Coronary artery (tissue), 2 donors: ENCODE data around the gene SNRNP40.
A peak's percentile ranks its signal among the peaks of the same experiment; 100 is the strongest.

Experiments
- DNase-seq: peaks from one replicate; pipeline ENCODE4 v3.0.0-alpha.2; 2017; ENCODE audit warnings: low spot score
- H3K27ac ChIP-seq, 2 donors: fragments of 200-600 bp; sonication (generic); one replicate each; pipeline ENCODE4 v1.5.1; 2016 to 2019
- H3K4me3 ChIP-seq: fragments of 200-600 bp; sonication (generic); 2 replicates; pipeline ENCODE4 v1.5.1; 2016; ENCODE audit warnings: mild to moderate bottlenecking, moderate library complexity
- TF ChIP-seq, protein P1 (sequence below): fragments of 200-600 bp; sonication (generic); IDR thresholded peaks from one replicate; pipeline ENCODE4 v1.5.1; 2019; ENCODE audit warnings: antibody characterized with exemption

The SNRNP40 gene

DNA sequence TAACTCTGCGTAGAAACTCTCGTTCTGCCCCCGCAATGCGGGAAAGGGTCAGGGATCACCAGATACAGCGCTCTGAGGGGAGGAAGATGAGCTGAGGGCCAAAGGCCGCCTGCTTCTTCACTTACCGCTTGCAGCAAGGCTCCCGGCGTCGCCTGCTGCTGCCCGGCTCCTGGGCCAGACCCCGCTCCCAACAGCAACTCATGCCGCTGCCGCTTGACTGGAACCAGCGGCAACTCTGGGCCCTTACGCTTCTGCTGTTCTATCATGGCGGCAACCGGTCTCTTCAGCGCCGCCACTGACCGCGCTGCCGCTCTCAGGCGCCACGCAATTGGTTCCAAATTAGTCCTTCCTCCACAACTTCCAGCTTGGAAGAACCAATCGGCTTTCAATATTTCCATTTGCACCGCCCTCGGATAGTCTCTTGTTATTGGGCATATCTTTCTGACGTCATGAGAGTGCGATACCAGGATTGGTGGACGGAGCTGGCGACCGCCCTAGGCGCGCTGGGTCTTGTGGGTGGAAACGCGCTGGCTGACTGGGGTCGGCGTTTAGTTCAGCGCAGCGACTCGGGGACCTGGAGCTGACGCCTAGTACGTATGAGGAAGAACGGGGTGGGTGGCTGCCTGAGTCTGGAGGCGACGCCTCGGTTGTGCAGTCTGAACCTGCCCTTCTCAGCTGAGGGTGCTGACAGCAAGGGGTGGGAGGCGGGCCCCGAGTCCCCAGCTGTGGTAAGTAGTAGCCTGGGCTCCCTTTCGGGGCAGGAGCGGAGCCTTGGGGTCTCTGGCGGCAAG lies at the start of gene SNRNP40, which contains the start of gene ZCCHC17:
Gene SNRNP40 (minus strand): TSS at position 303 of the 791 bp plus-strand sequence. CDS start 37 bp downstream, at position 266.
Gene ZCCHC17 (plus strand): TSS at position 547 of the 791 bp plus-strand sequence. CDS start 13,067 bp downstream, outside the sequence.
- peak; percentile 97 for DNase-seq
- TF ChIP-seq, protein P1, sequence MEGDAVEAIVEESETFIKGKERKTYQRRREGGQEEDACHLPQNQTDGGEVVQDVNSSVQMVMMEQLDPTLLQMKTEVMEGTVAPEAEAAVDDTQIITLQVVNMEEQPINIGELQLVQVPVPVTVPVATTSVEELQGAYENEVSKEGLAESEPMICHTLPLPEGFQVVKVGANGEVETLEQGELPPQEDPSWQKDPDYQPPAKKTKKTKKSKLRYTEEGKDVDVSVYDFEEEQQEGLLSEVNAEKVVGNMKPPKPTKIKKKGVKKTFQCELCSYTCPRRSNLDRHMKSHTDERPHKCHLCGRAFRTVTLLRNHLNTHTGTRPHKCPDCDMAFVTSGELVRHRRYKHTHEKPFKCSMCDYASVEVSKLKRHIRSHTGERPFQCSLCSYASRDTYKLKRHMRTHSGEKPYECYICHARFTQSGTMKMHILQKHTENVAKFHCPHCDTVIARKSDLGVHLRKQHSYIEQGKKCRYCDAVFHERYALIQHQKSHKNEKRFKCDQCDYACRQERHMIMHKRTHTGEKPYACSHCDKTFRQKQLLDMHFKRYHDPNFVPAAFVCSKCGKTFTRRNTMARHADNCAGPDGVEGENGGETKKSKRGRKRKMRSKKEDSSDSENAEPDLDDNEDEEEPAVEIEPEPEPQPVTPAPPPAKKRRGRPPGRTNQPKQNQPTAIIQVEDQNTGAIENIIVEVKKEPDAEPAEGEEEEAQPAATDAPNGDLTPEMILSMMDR = no peak
- Histone ChIP-seq H3K4me3 (peak within 1 kb of the TSS; percentile 92), H3K27ac (peak within 1 kb of the TSS; percentile 85 to 92)

DNA sequence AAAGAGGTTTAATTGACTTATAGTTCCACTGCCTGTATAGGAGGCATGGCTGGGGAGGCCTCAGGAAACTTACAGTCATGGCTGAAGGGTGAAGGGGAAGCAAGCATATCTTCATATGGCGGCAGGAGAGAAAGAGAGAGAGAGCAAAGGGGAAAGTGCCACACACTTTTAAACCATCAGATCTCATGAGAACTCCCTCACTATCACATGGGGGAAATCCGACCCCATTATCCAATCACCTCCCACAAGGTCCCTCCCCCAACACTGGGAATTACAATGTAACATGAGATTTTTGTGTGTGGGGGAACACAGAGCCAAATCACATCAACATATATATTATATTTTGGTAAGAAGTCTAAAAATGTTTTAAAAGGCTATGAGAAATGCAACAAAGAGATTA lies 49.0 kb upstream of the SNRNP40 start:
- TF ChIP-seq, protein P1 = no peak
- Histone ChIP-seq H3K4me3 (no peak overlapping the region), H3K27ac (no peak overlapping the region)
- DNase-seq = no peak

DNA sequence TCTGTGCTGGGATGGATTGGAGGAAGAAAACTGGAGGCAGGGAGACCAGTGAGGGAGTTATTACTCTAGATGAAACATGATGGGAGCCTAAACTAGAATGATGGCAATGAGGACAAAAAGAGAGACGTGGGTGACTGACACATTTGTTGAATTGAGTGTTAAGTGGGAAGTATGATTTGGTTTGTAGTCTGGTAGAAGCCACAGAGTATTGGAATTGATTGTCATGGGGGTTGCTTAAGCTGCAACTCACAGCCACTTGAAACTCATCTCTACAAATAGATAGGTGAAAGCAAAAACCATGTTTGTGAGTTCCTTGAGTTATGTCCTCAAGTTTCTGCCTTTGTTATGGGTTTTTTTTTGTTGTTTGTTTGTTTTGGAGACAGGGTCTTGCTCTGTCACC lies 47.9 kb upstream of the SNRNP40 start:
- no peak overlapping the region for H3K4me3 ChIP-seq
- TF ChIP-seq, protein P1 = no peak
- DNase-seq = no peak
- H3K27ac ChIP-seq = no peak overlapping the region

DNA sequence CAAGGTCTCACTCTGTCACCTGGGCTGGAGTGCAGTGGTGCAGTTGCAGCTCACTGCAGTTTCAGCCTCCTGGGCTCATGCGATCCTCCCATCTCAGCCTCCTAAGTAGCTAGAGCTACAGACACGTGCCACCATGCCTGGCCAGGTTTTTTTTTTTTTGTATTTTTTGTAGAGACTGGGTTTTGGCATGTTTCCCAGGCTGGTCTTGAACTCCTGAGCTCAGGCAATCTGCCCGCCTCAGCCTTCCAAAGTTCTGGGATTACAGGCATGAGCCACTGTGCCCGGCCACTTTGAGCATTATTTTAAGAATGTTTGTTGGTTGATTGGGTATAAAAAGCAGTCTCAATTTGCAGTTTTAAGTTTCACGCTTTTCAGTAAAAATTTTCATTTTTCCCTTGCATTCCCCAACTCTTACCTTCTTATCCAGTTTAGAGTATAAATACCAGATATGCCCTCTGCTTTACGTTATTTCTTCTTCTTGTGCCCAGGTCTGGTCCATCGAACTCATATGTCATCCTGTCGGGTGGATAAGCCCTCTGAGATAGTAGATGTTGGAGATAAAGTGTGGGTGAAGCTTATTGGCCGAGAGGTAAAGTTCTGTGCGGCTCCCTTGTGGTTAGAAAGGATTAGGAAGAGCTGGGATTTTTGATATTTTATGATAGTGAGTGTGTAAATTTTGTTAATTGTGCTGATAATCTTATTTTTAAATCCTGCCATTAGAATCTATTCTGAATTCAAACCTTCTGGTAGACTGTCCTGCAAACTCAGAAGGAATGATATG lies 40.3 kb upstream of the SNRNP40 start:
- no peak for DNase-seq
- H3K27ac ChIP-seq = no peak overlapping the region
- TF ChIP-seq, protein P1 = no peak
- no peak overlapping the region for H3K4me3 ChIP-seq

DNA sequence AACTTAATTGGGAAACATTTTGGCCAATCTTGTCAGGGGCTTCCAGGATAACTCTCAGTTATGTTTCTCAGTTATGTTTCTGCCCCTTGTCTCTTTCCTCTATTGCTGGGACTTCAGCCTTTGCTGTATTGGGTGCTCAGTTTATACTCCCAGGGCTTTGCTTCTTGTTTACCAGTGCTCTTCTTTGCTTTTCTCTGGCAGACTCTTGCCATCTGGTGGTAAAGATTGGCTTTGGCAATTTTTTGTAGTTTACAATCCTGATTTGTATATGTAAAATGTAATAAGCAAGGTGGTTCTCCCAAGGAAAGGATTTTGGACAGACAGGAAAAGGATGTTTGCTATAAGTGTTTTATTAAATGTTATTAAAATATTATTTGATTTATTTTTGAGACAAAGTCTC lies 38.4 kb upstream of the SNRNP40 start:
- Histone ChIP-seq H3K4me3 (no peak overlapping the region), H3K27ac (no peak overlapping the region)
- DNase-seq = no peak
- TF ChIP-seq, protein P1 = no peak

DNA sequence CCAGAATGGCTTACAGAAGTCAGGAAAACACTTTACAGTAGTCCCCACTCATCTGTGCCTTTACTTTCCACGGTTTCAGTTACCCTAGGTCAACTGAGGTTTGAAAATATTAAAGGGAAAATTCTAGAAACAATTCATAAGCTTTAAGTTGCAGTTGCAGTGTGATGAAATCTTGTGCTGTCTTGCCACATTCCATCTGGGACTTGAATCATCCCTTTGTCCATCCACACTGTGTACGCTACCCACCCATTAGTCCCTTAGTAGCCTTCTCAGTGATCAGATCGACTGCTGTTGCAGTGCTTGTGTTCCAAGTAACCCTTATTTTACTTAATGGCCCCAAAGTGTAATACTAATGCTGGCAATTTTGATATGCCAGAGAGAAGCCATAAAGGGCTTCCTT lies 30.8 kb upstream of the SNRNP40 start:
- TF ChIP-seq, protein P1 = no peak
- DNase-seq = no peak
- Histone ChIP-seq H3K4me3 (no peak overlapping the region), H3K27ac (no peak overlapping the region)
